HT1080 (cell line): Measurements from ENCODE around the gene GP1BB. TPM values are rescaled to one million over a fixed set of nuclear protein-coding genes. Genes with fewer than 3 reads are reported as not detected.

Experiments
- DNase-seq: peaks from one replicate; pipeline ENCODE4 v3.0.0-alpha.2; 2015; ENCODE audit warnings: low read depth
- total RNA-seq: library from RNA; depleted of rRNA; stranded (reverse); fragments of >200 nt; shearing (Covaris generic); gene quantifications from 2 replicates; pipeline ENCODE4 v1.2.3, GENCODE V29; 2014

Gene GP1BB
- total RNA-seq, 1 experiment from 2014 or later: not detected

- DNase-seq: no peak
Observed at GRCh38 chr22:19739911-19740449, 16.6 kb downstream of the GP1BB start.

GRCh38 chr22:19740586-19740985 lies 17.2 kb downstream of the GP1BB start:
- DNase-seq: no peak

GRCh38 chr22:19741053-19741452 lies 17.7 kb downstream of the GP1BB start:
- DNase-seq: no peak

- no peak for DNase-seq
Observed at GRCh38 chr22:19742160-19743066, 19.1 kb downstream of the GP1BB start.

- DNase-seq: no peak
Observed at GRCh38 chr22:19743081-19743480, 19.7 kb downstream of the GP1BB start.

- no peak for DNase-seq
Observed at GRCh38 chr22:19743651-19744050, 20.3 kb downstream of the GP1BB start.

- DNase-seq: no peak
Observed at GRCh38 chr22:19744350-19745006, 21.1 kb downstream of the GP1BB start.

GRCh38 chr22:19745155-19746101 lies 22.1 kb downstream of the GP1BB start:
- peak; percentile 17 for DNase-seq

GRCh38 chr22:19746726-19747125 lies 23.4 kb downstream of the GP1BB start:
- no peak for DNase-seq

- DNase-seq: no peak
Observed at GRCh38 chr22:19747551-19747950, 24.2 kb downstream of the GP1BB start.

- DNase-seq: no peak
Observed at GRCh38 chr22:19748139-19748538, 24.8 kb downstream of the GP1BB start.

- no peak for DNase-seq
Observed at GRCh38 chr22:19748991-19749664, 25.8 kb downstream of the GP1BB start.

GRCh38 chr22:19749876-19750275 lies 26.5 kb downstream of the GP1BB start:
- no peak for DNase-seq

GRCh38 chr22:19750507-19751490 lies 27.5 kb downstream of the GP1BB start:
- peak; percentile 39 for DNase-seq

GRCh38 chr22:19751497-19752245 lies 28.3 kb downstream of the GP1BB start:
- DNase-seq: no peak

- no peak for DNase-seq
Observed at GRCh38 chr22:19753090-19753842, 29.9 kb downstream of the GP1BB start.

- no peak for DNase-seq
Observed at GRCh38 chr22:19753996-19754700, 30.8 kb downstream of the GP1BB start.
